Ascending aorta (tissue), 2 donors: Measurements from ENCODE around the gene GPR179. TPM values are rescaled to one million over a fixed set of nuclear protein-coding genes. Genes with fewer than 3 reads are reported as not detected.
A peak's percentile ranks its signal among the peaks of the same experiment; 100 is the strongest.

Experiments used
- DNase-seq, 2 donors: peaks; one replicate each; pipeline ENCODE4 v3.0.0-alpha.2; 2019; ENCODE audit warnings: low spot score in 2 of 2
- H3K27ac ChIP-seq, 2 donors: fragments of 200-600 bp; sonication (generic); one replicate each; pipeline ENCODE4 v1.5.1; 2016 to 2017; ENCODE audit warnings: mild to moderate bottlenecking in 1 of 2
- H3K27me3 ChIP-seq: fragments of 200-600 bp; sonication (generic); one replicate; pipeline ENCODE4 v1.5.1; 2017
- H3K36me3 ChIP-seq, 2 donors: fragments of 200-600 bp; sonication (generic); one replicate each; pipeline ENCODE4 v1.5.1; 2016
- H3K4me1 ChIP-seq, 2 donors: fragments of 200-600 bp; sonication (generic); one replicate each; pipeline ENCODE4 v1.5.1; 2016 to 2017; ENCODE audit warnings: mild to moderate bottlenecking in 1 of 2
- H3K4me3 ChIP-seq, 2 donors: fragments of 200-600 bp; sonication (generic); one replicate each; pipeline ENCODE4 v1.5.1; 2016 to 2017; ENCODE audit warnings: mild to moderate bottlenecking in 1 of 2
- H3K9me3 ChIP-seq, 2 donors: fragments of 200-600 bp; sonication (generic); one replicate each; pipeline ENCODE4 v1.5.1; 2016
- intact Hi-C: fragments of 100-400 bp; cut with DNase I; formaldehyde crosslinking; loops from one replicate; pipeline ENCODE4 v1.15.1; 2023
- total RNA-seq: library from RNA; depleted of rRNA; stranded (reverse); fragments of >200 nt; gene quantifications from one replicate; pipeline ENCODE4 v1.1.0, GENCODE V29; 2016
- TF ChIP-seq, protein P1 (sequence below), 3 experiments: fragments of 200-600 bp in 2 of 3; fragments of 450-650 bp in 1 of 3; sonication (generic) in 2 of 3; IDR thresholded peaks; one replicate each; pipeline ENCODE4 v1.5.1; 2016 to 2019; ENCODE audit warnings: antibody characterized with exemption in 3 of 3, mild to moderate bottlenecking in 1 of 3, moderate library complexity in 1 of 3

Gene GPR179
- total RNA-seq, 1 donor from 2014 or later, result not detected

DNA sequence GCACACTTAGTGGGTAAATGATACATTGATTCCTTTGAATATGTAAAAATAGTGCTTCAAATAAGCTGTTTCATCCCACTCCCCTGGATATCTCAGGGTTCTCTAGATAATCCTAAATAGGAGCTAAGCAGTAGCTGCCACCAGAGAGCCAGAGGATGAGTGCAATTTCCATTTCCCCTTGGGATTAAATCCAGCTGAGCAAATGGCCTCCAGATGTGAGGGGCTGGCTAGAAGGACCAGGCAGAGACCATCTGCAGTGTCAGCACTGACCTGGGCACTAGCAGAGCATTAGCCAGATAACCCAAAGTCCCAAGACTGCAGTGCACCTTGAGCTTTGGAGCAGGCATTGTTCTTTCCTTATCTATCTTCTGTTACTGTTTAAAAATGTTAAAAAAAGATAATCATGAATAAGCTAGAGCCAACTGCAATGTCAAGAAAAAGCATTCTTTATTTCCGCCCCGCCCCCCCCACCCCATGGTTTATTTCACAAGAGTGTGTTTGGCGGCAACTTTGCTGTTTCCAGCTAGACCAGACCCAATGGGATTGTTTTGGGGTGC is 19.5 kb downstream of the GPR179 start:
- H3K36me3 ChIP-seq, result peaks cover 13 to 22% of the 10 kb centered on the region in 2 donors

DNA sequence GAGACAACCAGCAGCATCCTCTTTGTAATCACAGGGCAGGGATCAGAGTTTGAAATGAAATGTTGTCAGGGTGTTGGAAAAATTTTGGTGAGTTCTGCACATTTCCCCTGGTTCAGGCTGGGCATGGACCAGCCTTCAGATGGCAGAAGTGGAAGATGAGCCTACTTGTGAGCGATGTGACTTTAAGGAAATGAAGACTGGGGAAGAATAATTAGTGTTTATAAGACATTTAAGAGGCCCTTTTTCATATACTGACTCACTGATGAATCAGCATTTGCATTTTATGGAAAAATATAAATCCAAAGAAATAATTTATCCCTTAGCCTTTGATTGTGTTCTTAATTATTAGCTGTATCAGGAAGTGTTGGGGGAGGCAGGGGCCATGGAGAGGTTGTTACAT is 20.9 kb downstream of the GPR179 start:
- TF ChIP-seq, protein P1, sequence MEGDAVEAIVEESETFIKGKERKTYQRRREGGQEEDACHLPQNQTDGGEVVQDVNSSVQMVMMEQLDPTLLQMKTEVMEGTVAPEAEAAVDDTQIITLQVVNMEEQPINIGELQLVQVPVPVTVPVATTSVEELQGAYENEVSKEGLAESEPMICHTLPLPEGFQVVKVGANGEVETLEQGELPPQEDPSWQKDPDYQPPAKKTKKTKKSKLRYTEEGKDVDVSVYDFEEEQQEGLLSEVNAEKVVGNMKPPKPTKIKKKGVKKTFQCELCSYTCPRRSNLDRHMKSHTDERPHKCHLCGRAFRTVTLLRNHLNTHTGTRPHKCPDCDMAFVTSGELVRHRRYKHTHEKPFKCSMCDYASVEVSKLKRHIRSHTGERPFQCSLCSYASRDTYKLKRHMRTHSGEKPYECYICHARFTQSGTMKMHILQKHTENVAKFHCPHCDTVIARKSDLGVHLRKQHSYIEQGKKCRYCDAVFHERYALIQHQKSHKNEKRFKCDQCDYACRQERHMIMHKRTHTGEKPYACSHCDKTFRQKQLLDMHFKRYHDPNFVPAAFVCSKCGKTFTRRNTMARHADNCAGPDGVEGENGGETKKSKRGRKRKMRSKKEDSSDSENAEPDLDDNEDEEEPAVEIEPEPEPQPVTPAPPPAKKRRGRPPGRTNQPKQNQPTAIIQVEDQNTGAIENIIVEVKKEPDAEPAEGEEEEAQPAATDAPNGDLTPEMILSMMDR (IDR thresholded peaks at IDR 0.05), result no peak
- DNase-seq, result no peak
- intact Hi-C loops, result no loop called here
- no peaks in the 10 kb centered on the region for H3K9me3 ChIP-seq
- no peak overlapping the region for H3K27ac ChIP-seq
- H3K27me3 ChIP-seq, result no peaks in the 10 kb centered on the region
- H3K4me1 ChIP-seq, result no peaks in the 10 kb centered on the region
- H3K36me3 ChIP-seq, result peaks cover 13 to 24% of the 10 kb centered on the region in 2 donors
- H3K4me3 ChIP-seq, result no peak overlapping the region

More for the DNA sequence above, 19.5 kb downstream of the GPR179 start:
- no peaks in the 10 kb centered on the region for H3K4me1 ChIP-seq
- TF ChIP-seq, protein P1 (IDR thresholded peaks at IDR 0.05), result no peak
- H3K4me3 ChIP-seq, result no peak overlapping the region
- no peak overlapping the region for H3K27ac ChIP-seq
- intact Hi-C loops, result no loop called here
- DNase-seq, result peak in 1 of 2 donors; percentile 18
- no peaks in the 10 kb centered on the region for H3K9me3 ChIP-seq
- H3K27me3 ChIP-seq, result no peaks in the 10 kb centered on the region

DNA sequence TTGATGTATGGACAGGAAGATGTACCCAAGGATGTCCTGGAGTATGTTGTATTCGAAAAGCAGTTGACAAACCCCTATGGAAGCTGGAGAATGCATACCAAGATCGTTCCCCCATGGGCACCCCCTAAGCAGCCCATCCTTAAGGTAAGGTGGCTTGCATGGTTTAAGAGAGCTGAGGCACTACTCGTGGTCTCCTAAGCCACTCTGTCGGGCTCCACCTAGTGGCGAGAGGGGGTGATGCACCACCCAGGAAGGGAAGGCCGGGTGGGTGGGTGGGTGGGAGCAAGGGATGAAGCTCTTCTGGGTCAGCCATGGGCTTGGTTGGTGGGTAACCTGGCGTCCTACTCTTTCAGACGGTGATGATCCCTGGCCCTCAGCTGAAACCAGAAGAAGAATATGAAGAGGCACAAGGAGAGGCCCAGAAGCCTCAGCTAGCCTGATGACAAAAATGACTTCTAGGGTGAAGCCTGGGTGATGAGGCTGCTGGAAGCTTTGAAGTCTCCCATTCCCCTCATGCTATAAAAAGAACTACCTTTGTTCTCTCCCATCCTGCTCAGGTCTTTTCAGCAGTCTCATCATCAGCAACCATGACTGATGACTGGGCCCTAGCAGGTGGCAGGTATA is 21.5 kb downstream of the GPR179 start:
- TF ChIP-seq, protein P1 (IDR thresholded peaks at IDR 0.05), result peak; percentile 9 to 80 (median 80)
- H3K4me1 ChIP-seq, result no peaks in the 10 kb centered on the region
- H3K27me3 ChIP-seq, result no peaks in the 10 kb centered on the region
- peaks cover 13 to 24% of the 10 kb centered on the region in 2 donors for H3K36me3 ChIP-seq
- no peak overlapping the region for H3K4me3 ChIP-seq
- DNase-seq, result peak in 1 of 2 donors; percentile 76
- intact Hi-C loops, result no loop called here
- H3K9me3 ChIP-seq, result no peaks in the 10 kb centered on the region
- H3K27ac ChIP-seq, result no peak overlapping the region

DNA sequence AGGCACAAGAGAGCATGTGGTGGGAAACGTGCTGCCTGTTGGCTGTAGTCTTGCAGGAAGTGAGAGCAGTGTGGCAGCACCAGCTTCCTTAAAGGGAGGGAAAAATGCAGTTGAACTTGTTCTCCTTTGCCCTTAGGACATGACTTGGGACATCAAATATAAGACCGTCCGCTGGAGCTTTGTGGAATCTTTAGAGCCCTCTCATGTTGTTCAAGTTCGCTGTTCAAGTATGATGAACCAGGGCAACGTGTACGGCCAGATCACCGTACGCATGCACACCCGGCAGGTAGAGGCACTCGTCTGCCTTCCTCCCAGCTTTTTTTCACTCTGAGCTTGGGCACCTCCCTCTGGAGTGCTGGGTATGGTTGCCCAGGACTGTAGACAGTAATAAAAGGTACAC is 23.3 kb downstream of the GPR179 start:
- intact Hi-C loops, result no loop called here
- H3K4me3 ChIP-seq, result no peak overlapping the region
- H3K27me3 ChIP-seq, result no peaks in the 10 kb centered on the region
- DNase-seq, result peak in 1 of 2 donors; percentile 30
- TF ChIP-seq, protein P1 (IDR thresholded peaks at IDR 0.05), result no peak
- H3K4me1 ChIP-seq, result no peaks in the 10 kb centered on the region
- H3K9me3 ChIP-seq, result no peaks in the 10 kb centered on the region
- H3K27ac ChIP-seq, result no peak overlapping the region
- peaks cover 13 to 29% of the 10 kb centered on the region in 2 donors for H3K36me3 ChIP-seq

DNA sequence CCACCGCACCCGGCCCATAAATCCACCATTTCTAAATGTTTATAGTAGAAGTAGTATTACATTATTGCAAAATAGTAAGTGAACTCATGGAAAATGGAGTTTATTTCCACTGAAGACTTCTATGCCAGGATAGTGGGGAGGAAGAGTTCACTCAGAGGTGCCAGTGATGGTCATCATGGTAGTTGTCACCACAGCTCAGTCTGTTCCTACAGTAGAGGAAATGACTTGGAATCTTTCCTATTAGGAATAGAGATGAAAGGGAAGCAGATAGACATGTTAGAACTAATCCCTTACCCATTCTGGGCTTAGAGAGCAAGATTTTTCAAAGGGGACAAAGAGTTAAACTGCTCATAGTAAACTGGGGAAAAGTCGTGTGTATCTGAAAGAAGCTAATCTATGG is 26.7 kb downstream of the GPR179 start:
- H3K36me3 ChIP-seq, result peaks cover 12 to 21% of the 10 kb centered on the region in 2 donors
- H3K9me3 ChIP-seq, result no peaks in the 10 kb centered on the region
- intact Hi-C loops, result no loop called here

More for the DNA sequence above, 26.7 kb downstream of the GPR179 start:
- H3K4me1 ChIP-seq, result no peaks in the 10 kb centered on the region
- no peak for DNase-seq
- no peaks in the 10 kb centered on the region for H3K27me3 ChIP-seq
- TF ChIP-seq, protein P1 (IDR thresholded peaks at IDR 0.05), result no peak
- H3K4me3 ChIP-seq, result no peak overlapping the region
- H3K27ac ChIP-seq, result no peak overlapping the region
